ENCODE data around the gene GPC3. TPM values are rescaled to one million over a fixed set of nuclear protein-coding genes. Genes with fewer than 3 reads are reported as not detected.

GPC3 gene
- total and polyA plus RNA-seq, 2 experiments from 2014 or later: 36.8 to 60.1 TPM

GRCh38 chrX:133995759-133996158 is 10.4 kb upstream of the GPC3 start (continued):
- TF ChIP-seq EZH2phosphoT487 (IDR thresholded peaks at IDR 0.05; ENCODE audit: unreplicated experiment) (no peak), EZH2 (IDR thresholded peaks at IDR 0.05; ENCODE audit: low read depth, unreplicated experiment) (no peak), ZNF462 (CRISPR knock-in tag; IDR thresholded peaks at IDR 0.05) (no peak)

GRCh38 chrX:133994576-133994975 is 9.2 kb upstream of the GPC3 start:
- DNase-seq (ENCODE audit: low spot score): no peak
- no peak for ATAC-seq
- Histone ChIP-seq H3K27ac (ENCODE audit: low read depth) (no peak overlapping the region), H3K27me3 (ENCODE audit: insufficient read depth) (no peaks in the 10 kb centered on the region), H3K4me1 (ENCODE audit: insufficient read depth) (no peaks in the 10 kb centered on the region), H3K4me2 (no peak overlapping the region), H4K20me1 (replicated peaks; ENCODE audit: insufficient read depth) (no peaks in the 10 kb centered on the region), H2AFZ (no peak overlapping the region), H3F3A (replicated peaks; ENCODE audit: low read depth) (no peaks in the 10 kb centered on the region), H3K79me2 (replicated peaks; ENCODE audit: insufficient read depth) (no peaks in the 10 kb centered on the region), H3K4me3 (no peak overlapping the region), H3K36me3 (ENCODE audit: insufficient read depth) (no peaks in the 10 kb centered on the region), H3K9me2 (ENCODE audit: insufficient read depth) (no peaks in the 10 kb centered on the region)
- H3K4me3 Mint-ChIP-seq: no peak overlapping the region
- H3K27ac Mint-ChIP-seq: no peak overlapping the region
- H3K4me1 Mint-ChIP-seq: peaks cover 2% of the 10 kb centered on the region; the same call in 1 of the 3 replicates
- no peaks in the 10 kb centered on the region; the same call in 2 of the 3 replicates for H3K9me3 Mint-ChIP-seq
- H3K36me3 Mint-ChIP-seq (ENCODE audit: low read depth): no peaks in the 10 kb centered on the region
- no peaks in the 10 kb centered on the region for H3K27me3 Mint-ChIP-seq (ENCODE audit: insufficient read depth, low read depth, poor library complexity)
- TF ChIP-seq POLR2AphosphoS5 (IDR thresholded peaks at IDR 0.05; ENCODE audit: low read depth): no peak
- TF ChIP-seq CREB1 (CRISPR knock-in tag; IDR thresholded peaks at IDR 0.05; ENCODE audit: low read depth): no peak
- no peak for TF ChIP-seq STAT1 (IDR thresholded peaks at IDR 0.05; ENCODE audit: unreplicated experiment)
- TF ChIP-seq ZNF114 (CRISPR knock-in tag; IDR thresholded peaks at IDR 0.05): no peak
- TF ChIP-seq EZH2 (IDR thresholded peaks at IDR 0.05; ENCODE audit: low read depth, unreplicated experiment): no peak
- TF ChIP-seq EZH2phosphoT487 (IDR thresholded peaks at IDR 0.05; ENCODE audit: unreplicated experiment): no peak
- no peak for TF ChIP-seq ETS1 (IDR thresholded peaks at IDR 0.05)
- TF ChIP-seq REST (IDR thresholded peaks at IDR 0.05; ENCODE audit: unreplicated experiment): no peak
- TF ChIP-seq CTCF (conservative IDR thresholded peaks at IDR 0.05; ENCODE audit: low read depth in 2 of 2): no peak
- no peak for TF ChIP-seq ZNF331 (CRISPR knock-in tag; IDR thresholded peaks at IDR 0.05; ENCODE audit: low read depth)

Data from GM23338 (cell line).